ENCODE measurements around the gene ENOSF1.

ENOSF1 gene

GRCh38 chr18:676069-676468 is 36.4 kb downstream of the ENOSF1 start:
- Histone ChIP-seq H3K36me3 (ENCODE audit: insufficient read depth, low read length) (peaks cover 59% of the 10 kb centered on the region), H3K9me3 (ENCODE audit: insufficient read depth, low read depth, low read length) (no peaks in the 10 kb centered on the region), H3K27me3 (ENCODE audit: insufficient read depth, low read length, poor library complexity, severe bottlenecking) (no peaks in the 10 kb centered on the region), H3K4me3 (ENCODE audit: low read length, poor library complexity, severe bottlenecking) (no peak overlapping the region), H3K79me2 (ENCODE audit: insufficient read depth, low read length) (no peaks in the 10 kb centered on the region; the same call in 1 of the 2 replicates), H3K9me2 (replicated peaks; ENCODE audit: low read depth, low read length) (no peaks in the 10 kb centered on the region), H2AFZ (ENCODE audit: low read length) (no peak overlapping the region), H3K4me2 (ENCODE audit: low read depth, low read length, poor library complexity, severe bottlenecking) (no peak overlapping the region), H3K4me1 (ENCODE audit: insufficient read depth, low read length, poor library complexity, severe bottlenecking) (peaks cover 34% of the 10 kb centered on the region), H4K20me1 (ENCODE audit: insufficient read depth, low read length, poor library complexity, severe bottlenecking) (peaks cover 8% of the 10 kb centered on the region), H3K9ac (ENCODE audit: low read depth, low read length, poor library complexity, severe bottlenecking) (no peak overlapping the region), H3F3A (ENCODE audit: low read depth) (no peaks in the 10 kb centered on the region; the same call in 1 of the 2 replicates)
- TF ChIP-seq CTCF (conservative IDR thresholded peaks at IDR 0.05; ENCODE audit: low read length), result no peak
- no peak for TF ChIP-seq EZH2phosphoT487 (IDR thresholded peaks at IDR 0.05; ENCODE audit: borderline replicate concordance)

GRCh38 chr18:675307-675706 is 37.1 kb downstream of the ENOSF1 start:
- Histone ChIP-seq H3K79me2 (ENCODE audit: insufficient read depth, low read length) (peaks cover 7% of the 10 kb centered on the region), H3K9ac (ENCODE audit: low read depth, low read length, poor library complexity, severe bottlenecking) (no peak overlapping the region), H3K36me3 (ENCODE audit: insufficient read depth, low read length) (peaks cover 66% of the 10 kb centered on the region), H3K9me3 (ENCODE audit: insufficient read depth, low read depth, low read length) (no peaks in the 10 kb centered on the region), H4K20me1 (ENCODE audit: insufficient read depth, low read length, poor library complexity, severe bottlenecking) (peaks cover 8% of the 10 kb centered on the region), H2AFZ (ENCODE audit: low read length) (no peak overlapping the region), H3K4me2 (ENCODE audit: low read depth, low read length, poor library complexity, severe bottlenecking) (no peak overlapping the region), H3K9me2 (replicated peaks; ENCODE audit: low read depth, low read length) (no peaks in the 10 kb centered on the region), H3K27me3 (ENCODE audit: insufficient read depth, low read length, poor library complexity, severe bottlenecking) (no peaks in the 10 kb centered on the region), H3K4me1 (ENCODE audit: insufficient read depth, low read length, poor library complexity, severe bottlenecking) (peaks cover 26% of the 10 kb centered on the region), H3F3A (ENCODE audit: low read depth) (no peaks in the 10 kb centered on the region; the same call in 1 of the 2 replicates), H3K4me3 (ENCODE audit: low read length, poor library complexity, severe bottlenecking) (no peak overlapping the region)
- no peak for TF ChIP-seq CTCF (conservative IDR thresholded peaks at IDR 0.05; ENCODE audit: low read length)

GRCh38 chr18:673769-674168 is 38.7 kb downstream of the ENOSF1 start:
- no peak overlapping the region for H3K4me3 ChIP-seq (ENCODE audit: low read length, poor library complexity, severe bottlenecking)
- no peak overlapping the region for H3K4me2 ChIP-seq (ENCODE audit: low read depth, low read length, poor library complexity, severe bottlenecking)
- peaks cover 19% of the 10 kb centered on the region for H3K79me2 ChIP-seq (ENCODE audit: insufficient read depth, low read length)
- H2AFZ ChIP-seq (ENCODE audit: low read length), result no peak overlapping the region
- no peaks in the 10 kb centered on the region for H3K9me3 ChIP-seq (ENCODE audit: insufficient read depth, low read depth, low read length)
- TF ChIP-seq EZH2phosphoT487 (IDR thresholded peaks at IDR 0.05; ENCODE audit: borderline replicate concordance) (no peak), CTCF (conservative IDR thresholded peaks at IDR 0.05; ENCODE audit: low read length) (no peak)
- no peaks in the 10 kb centered on the region; the same call in 1 of the 2 replicates for H3F3A ChIP-seq (ENCODE audit: low read depth)
- H4K20me1 ChIP-seq (ENCODE audit: insufficient read depth, low read length, poor library complexity, severe bottlenecking), result peaks cover 11% of the 10 kb centered on the region
- H3K27me3 ChIP-seq (ENCODE audit: insufficient read depth, low read length, poor library complexity, severe bottlenecking), result no peaks in the 10 kb centered on the region
- H3K36me3 ChIP-seq (ENCODE audit: insufficient read depth, low read length), result peaks cover 81% of the 10 kb centered on the region
- H3K9me2 ChIP-seq (replicated peaks; ENCODE audit: low read depth, low read length), result no peaks in the 10 kb centered on the region
- peaks cover 23% of the 10 kb centered on the region for H3K4me1 ChIP-seq (ENCODE audit: insufficient read depth, low read length, poor library complexity, severe bottlenecking)
- no peak overlapping the region for H3K9ac ChIP-seq (ENCODE audit: low read depth, low read length, poor library complexity, severe bottlenecking)
